Measurements from ENCODE around the gene C20orf202.
"Not testable (repeated sequence)": the region's sequence is repeated elsewhere in the genome, so short reads cannot be mapped to it uniquely, and the experiment has no call there.

The C20orf202 gene

DNA sequence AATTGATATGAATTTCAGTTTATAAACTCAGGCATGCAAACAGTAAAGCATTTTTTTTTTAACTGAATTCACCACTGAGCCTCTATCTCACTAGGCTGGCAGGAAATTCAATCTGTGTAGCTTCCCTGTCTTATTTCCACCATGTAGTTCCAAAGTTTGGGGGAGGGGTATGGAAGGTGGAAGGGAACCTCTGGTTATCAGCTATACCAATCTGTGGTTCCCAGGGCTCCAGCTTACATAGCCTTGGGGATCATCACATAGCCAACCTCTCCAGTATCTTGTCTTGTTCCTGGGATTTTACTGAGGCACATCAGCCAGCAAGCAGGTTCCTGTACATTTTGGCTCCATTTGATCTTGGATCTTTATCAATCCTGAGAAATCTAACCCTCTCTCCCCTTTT, 38.2 kb downstream of the C20orf202 start:
- TF ChIP-seq, protein P1, sequence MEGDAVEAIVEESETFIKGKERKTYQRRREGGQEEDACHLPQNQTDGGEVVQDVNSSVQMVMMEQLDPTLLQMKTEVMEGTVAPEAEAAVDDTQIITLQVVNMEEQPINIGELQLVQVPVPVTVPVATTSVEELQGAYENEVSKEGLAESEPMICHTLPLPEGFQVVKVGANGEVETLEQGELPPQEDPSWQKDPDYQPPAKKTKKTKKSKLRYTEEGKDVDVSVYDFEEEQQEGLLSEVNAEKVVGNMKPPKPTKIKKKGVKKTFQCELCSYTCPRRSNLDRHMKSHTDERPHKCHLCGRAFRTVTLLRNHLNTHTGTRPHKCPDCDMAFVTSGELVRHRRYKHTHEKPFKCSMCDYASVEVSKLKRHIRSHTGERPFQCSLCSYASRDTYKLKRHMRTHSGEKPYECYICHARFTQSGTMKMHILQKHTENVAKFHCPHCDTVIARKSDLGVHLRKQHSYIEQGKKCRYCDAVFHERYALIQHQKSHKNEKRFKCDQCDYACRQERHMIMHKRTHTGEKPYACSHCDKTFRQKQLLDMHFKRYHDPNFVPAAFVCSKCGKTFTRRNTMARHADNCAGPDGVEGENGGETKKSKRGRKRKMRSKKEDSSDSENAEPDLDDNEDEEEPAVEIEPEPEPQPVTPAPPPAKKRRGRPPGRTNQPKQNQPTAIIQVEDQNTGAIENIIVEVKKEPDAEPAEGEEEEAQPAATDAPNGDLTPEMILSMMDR (conservative IDR thresholded peaks at IDR 0.05; ENCODE audit: control insufficient read depth, insufficient read depth, low read depth, low read length): no peak
- DNase-seq (ENCODE audit: low read depth): no peak
- no peak overlapping the region for H3K4me3 ChIP-seq (ENCODE audit: control insufficient read depth, low read depth, low read length)

GRCh38 chr20:1242099-1242498, 38.8 kb downstream of the C20orf202 start:
- TF ChIP-seq, protein P1 (conservative IDR thresholded peaks at IDR 0.05; ENCODE audit: control insufficient read depth, insufficient read depth, low read depth, low read length): no peak
- no peak for DNase-seq (ENCODE audit: low read depth)

GRCh38 chr20:1242530-1242929, 39.3 kb downstream of the C20orf202 start:
- peak; percentile 82 for DNase-seq (ENCODE audit: low read depth)
- TF ChIP-seq, protein P1 (conservative IDR thresholded peaks at IDR 0.05; ENCODE audit: control insufficient read depth, insufficient read depth, low read depth, low read length): no peak

More at GRCh38 chr20:1242099-1242498, 38.8 kb downstream of the C20orf202 start:
- no peak overlapping the region for H3K4me3 ChIP-seq (ENCODE audit: control insufficient read depth, low read depth, low read length)

DNA sequence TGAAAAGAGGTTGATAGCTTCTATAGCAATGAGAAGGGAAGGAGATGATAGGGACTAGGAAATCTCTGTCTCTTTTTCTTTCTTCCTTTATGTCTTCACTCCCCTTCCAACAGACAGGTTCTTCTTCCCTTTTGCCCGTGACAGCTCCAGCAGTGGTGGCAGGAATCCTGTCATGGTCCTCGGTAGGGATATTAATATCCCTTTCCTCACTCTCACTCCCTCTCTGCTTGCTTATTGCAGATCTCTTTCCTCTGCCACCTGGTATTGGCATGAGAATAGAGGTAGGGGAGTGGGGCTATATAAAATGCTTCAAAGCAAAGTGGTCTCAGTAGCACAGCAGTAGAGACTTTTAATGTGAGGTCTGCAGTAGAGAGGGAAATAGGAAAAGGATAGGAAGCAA, 42.3 kb downstream of the C20orf202 start:
- TF ChIP-seq, protein P1 (conservative IDR thresholded peaks at IDR 0.05; ENCODE audit: control insufficient read depth, insufficient read depth, low read depth, low read length): no peak
- DNase-seq (ENCODE audit: low read depth): no peak
- H3K4me3 ChIP-seq (ENCODE audit: control insufficient read depth, low read depth, low read length): no peak overlapping the region

More at GRCh38 chr20:1242530-1242929, 39.3 kb downstream of the C20orf202 start:
- H3K4me3 ChIP-seq (ENCODE audit: control insufficient read depth, low read depth, low read length): no peak overlapping the region

- DNase-seq (ENCODE audit: low read depth): no peak
- TF ChIP-seq, protein P1 (conservative IDR thresholded peaks at IDR 0.05; ENCODE audit: control insufficient read depth, insufficient read depth, low read depth, low read length): no peak
- no peak overlapping the region for H3K4me3 ChIP-seq (ENCODE audit: control insufficient read depth, low read depth, low read length)
These were observed 44.4 kb downstream of the C20orf202 start for GRCh38 chr20:1247689-1248088.

DNA sequence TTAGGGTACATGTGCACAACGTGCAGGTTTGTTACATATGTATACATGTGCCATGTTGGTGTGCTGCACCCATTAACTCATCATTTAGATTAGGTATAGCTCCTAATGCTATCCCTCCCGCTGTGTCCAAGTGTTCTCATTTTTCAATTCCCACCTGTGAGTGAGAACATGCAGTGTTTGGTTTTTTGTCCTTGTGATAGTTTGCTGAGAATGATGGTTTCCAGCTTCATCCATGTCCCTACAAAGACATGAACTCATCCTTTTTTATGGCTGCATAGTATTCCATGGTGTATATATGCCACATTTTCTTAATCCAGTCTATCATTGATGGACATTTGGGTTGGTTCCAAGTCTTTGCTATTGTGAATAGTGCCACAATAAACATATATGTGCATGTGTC, 47.0 kb downstream of the C20orf202 start:
- not testable (repeated sequence) for H3K4me3 ChIP-seq (ENCODE audit: control insufficient read depth, low read depth, low read length); DNase-seq (ENCODE audit: low read depth)

DNA sequence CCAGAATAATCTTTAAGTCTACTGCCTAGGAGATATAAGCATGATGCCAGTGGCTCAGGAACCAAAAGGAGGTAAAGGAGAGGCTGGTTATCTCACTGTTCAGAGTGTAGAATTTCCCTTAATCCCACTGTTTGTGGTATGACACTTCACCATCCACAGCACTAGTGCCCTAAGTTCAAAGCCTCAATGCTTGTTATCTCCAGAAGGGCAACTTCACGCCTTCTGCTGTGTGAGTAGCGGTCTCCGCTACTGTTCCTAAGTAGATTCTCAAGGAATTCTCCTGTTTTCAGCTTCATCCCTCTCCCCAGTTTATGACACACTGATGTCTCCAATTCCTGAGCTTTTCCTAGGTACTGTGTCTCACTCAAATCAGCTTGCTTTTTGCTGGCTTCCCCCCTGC, 49.2 kb downstream of the C20orf202 start:
- no peak overlapping the region for H3K4me3 ChIP-seq (ENCODE audit: control insufficient read depth, low read depth, low read length)
- DNase-seq (ENCODE audit: low read depth): no peak
- TF ChIP-seq, protein P1 (conservative IDR thresholded peaks at IDR 0.05; ENCODE audit: control insufficient read depth, insufficient read depth, low read depth, low read length): no peak
